Stimulated activated CD4-positive, alpha-beta T cell treated with anti-CD3 and anti-CD28 coated beads, Interleukin-15, amount 100 ng/mL, for 1 hour (primary cell): ENCODE measurements around the gene MRFAP1L1.
"Not testable (repeated sequence)": the region's sequence is repeated elsewhere in the genome, so short reads cannot be mapped to it uniquely, and the experiment has no call there.

Source experiments
- DNase-seq, 2 donors: peaks; one replicate each; pipeline ENCODE4 v3.0.0-alpha.2; 2020; ENCODE audit warnings: low read depth in 1 of 2, low spot score in 1 of 2

The MRFAP1L1 gene

GRCh38 chr4:6689506-6689960 lies 20.1 kb downstream of the MRFAP1L1 start:
- DNase-seq = no peak

DNA sequence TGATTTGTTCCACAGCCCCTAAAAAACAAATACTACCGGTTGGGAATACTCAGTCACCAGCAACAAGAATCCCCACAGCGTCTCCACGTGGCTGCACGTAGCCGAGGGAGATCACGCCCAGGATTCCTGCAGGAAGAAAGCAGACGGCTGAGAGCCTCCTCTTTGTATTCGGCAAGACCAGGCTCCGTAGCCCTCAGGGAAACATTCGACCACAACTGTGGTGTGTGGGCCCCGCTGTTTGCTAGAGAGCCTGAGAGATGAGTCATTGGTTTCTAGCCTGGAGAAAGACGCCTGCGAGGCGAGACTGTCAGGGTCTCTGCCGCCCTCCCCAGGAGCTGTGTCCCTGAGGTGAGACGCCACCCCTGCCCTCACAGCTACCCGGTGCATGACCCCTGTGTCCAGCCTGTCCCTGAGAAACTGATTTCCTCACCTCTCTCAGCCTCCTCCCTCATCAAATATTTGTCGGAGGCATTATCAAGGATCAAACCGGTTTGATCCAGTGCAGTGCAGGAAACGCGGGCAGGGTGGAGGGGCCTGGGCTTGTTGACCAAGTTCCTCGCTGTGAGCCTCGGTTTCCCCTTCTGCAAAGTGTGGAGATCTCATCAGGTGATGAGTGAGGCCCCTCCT lies 20.7 kb downstream of the MRFAP1L1 start:
- DNase-seq = peak; percentile 48 to 49

DNA sequence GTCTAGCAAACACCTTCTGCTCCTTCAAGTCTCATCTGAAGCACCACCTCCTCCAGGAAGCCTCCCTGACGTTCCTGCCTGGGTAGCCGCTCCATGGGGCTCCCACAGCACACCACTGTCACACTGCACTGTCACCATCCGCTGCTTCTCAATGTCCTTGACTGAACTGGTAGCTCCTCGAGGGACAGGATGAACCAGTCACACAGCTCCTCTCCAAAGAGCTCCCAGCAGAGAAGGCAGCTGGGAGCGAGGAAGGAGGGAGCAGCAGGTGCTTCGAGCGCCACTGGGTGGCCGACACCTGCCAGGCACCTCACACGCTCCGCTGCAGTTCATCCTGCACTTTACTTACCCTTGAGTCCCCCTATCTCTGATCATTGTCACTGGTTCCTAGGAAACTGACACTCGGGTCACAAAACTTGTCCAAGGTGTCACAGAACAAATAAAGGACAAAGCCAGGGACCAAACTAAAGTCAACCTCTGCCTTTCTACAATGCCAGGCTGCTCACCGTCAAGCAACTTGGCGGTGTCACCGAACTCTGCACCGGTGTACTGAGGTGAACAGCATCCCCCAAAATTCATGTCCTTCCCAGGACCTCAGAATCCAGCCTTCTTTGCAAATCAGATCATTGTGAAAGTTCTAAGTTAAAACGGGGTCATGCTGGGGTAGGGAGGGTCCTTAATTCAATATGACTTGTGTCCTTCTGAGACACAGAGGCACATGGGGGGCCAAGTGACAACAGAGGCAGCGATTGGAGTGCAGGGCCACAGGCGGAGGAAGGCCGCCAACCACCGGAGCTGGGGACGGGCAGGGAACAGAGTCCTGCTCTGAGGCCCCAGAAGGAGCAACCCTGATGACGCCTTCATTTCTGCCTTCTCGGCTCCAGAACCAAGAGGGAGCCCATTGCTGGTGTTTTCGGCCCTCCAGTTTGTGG lies 21.5 kb downstream of the MRFAP1L1 start:
- no peak for DNase-seq

GRCh38 chr4:6686104-6686787 lies 23.4 kb downstream of the MRFAP1L1 start:
- DNase-seq = no peak

- no peak for DNase-seq
Measured at GRCh38 chr4:6684656-6685055, 25.0 kb downstream of the MRFAP1L1 start.

- no peak for DNase-seq
Measured at GRCh38 chr4:6682862-6683590, 26.6 kb downstream of the MRFAP1L1 start.

DNA sequence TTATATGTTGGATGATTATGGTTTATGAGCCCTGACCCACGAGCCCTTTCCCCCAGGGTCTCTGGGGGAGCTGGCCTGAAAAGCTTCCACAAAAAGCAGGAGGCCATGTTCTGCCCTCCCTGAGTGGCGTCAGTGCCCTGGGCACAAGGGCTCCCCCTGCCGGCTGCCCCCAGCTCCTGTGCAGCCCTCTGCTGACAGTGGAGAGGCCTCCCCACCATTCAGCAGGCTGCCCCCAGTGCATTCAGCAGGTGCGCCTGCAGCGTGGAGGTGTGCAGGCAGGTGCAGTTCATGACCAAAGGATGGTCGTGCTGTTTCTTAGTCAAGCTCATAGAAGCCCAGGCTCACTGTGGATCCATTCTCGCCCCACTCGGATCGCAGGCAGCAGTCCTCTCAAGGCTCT lies 28.5 kb downstream of the MRFAP1L1 start:
- no peak for DNase-seq

DNA sequence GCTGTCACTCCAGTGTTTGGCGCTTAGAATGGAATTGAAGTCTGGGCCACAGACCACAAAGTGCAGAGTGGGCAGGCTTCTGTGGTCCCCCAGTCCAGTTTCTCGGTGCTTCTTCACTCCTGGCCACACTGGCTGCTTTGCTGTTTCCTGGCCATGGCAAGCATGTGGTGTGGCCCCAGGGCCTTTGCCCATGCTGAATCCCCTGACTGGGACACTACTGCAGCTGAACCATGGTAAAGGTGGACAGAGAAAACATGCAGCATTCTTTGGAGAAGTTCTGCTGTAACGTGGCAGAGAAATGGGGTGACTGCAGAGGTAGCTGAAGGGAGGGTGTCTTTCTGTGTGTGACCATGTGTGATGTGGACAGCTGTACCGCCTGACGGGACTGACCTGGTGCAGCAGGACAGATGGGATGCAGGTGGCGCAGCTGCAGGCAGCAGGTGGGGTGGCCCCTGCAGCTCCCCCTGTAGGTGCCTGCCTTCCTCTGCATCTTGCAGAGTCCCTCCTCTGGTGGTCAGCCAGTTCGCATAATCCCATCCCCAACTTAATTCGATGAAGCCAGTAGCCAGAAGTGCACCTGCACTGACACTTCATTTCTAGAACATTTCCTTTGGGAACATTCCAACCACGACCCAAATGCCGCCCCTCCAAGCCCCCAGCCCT lies 29.2 kb downstream of the MRFAP1L1 start:
- no peak for DNase-seq

DNA sequence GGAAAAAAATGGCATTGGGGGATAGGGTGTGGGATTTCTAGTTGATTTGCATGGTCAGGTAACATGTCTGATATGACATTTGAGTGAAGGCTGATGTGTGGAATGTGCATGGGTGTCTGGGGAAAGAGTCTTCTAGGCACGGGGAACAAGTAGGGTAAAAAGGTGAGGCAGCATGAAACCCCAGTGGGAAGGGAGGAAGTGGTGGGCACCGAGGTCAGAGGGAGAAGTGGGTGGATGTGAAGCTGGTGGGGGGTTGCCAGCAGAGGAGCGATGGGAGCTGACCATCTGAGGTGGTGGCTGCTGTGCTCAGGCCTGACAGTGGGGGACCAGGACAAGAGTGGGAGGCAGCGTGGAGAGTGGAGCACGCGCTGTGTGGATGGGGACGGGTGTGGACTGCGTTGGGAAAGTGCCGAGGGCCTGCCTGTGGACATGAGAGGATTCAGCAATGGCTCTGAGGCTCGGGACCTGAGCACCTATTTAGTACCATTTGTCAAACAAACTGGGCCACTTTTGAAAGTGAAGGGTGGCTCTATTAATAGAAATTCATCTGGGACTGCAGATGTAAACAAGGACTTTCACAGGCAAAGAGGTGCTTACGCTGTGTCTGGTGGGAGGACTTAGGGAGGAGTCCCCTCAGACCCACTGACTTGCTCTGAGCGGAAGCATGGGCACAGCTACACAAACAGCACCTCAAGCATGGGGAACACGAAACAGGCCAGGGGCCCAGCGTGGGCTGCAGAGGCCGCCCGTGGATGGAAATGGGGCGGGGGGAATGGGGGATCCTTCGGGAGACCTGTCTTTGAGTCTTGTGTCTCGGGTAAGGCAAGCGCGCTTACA lies 32.7 kb downstream of the MRFAP1L1 start:
- DNase-seq = no peak

DNA sequence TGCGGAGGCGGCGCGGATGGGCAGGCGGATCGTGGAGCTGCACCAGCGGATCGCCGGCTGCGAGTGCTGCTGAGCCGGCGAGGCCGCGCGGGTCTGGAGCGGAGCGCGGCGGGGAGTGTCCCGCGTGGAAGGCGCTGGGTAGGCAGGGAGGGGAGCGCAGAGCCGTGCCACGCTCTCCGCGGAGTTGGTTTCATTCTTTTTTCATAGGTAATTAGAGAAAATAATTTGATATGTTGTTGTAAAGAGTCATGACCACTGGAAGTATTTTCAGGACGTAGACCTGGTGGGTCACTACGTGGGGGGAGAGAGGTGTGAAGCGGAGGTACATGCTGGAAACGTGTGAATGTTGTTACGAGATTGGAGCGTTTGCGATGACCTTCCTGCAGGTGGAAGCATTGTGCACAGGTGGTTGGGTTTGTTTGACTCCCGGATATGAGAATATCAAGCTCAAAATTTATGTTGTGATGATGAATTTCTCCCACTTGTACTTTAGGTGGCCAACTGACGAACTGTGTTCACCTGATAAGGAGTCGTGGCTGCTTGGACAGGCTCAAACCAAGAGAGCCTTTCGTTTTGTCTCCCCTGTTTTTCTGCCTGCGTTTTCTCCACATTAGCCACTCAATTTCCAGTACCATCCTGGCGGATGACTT lies 35.0 kb downstream of the MRFAP1L1 start:
- DNase-seq = peak; percentile 35 to 44

GRCh38 chr4:6673660-6674499 lies 35.8 kb downstream of the MRFAP1L1 start:
- DNase-seq = peak; percentile 88 to 91

GRCh38 chr4:6673191-6673659 lies 36.4 kb downstream of the MRFAP1L1 start:
- not testable (repeated sequence) for DNase-seq

DNA sequence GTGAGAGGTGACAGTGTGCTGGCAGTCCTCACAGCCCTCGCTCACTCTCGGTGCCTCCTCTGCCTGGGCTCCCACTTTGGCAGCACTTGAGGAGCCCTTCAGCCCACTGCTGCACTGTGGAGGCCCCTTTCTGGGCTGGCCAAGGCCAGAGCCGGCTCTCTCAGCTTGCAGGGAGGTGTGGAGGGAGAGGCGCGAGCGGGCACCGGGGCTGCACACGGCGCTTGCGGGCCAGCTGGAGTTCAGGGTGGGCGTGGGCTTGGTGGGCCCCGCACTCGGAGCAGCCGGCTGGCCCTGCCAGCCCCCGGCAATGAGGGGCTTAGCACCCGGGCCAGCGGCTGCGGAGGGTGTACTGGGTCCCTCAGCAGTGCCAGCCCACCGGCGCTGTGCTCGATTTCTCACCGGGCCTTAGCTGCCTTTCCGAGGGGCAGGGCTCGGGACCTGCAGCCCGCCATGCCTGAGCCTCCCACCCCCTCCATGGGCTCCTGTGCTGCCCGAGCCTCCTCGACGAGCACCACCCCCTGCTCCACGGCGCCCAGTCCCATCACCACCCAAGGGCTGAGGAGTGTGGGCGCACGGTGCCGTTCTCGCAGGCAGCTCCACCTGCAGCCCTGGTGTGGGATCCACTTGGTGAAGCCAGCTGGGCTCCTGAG lies 37.0 kb downstream of the MRFAP1L1 start:
- DNase-seq = not testable (repeated sequence)

- DNase-seq = no peak
Measured at GRCh38 chr4:6672131-6672530, 37.5 kb downstream of the MRFAP1L1 start.

DNA sequence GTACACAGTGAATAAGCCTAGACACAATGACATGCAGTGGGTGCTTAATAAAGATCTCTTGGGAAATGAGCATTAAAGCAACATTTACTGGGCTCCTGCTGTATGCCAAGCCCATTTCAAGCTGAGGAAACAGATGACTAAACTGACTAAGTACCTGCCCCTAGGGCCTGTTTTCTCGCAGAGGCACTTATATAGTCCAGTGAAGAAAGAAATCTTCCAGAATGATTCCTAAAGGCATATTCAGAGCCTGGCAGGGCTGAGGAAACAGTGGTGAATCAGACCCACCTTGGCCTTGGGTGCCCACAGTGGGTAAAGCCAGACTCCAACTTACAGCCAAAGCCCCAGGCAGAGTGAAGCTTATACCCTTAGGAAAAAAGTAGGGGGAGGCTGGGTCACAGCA lies 38.0 kb downstream of the MRFAP1L1 start:
- no peak for DNase-seq

DNA sequence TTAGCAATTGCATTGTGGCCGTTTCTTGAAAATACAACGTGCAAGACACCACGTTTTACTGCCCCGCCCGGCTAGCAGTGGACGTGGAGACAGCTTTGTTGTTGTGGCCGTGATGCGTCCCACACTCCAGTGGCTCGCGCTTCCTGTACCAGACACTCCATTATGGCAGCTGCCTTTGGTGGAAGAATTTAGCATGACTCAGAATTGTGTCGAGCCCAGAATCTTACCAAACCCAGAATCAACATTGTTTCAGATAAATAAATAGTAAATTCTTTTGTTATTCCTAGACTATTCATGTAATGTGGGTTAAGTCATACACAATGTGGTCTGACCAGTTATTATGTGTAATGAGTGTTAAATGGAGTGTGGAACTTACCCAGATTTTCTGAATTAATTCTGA lies 41.3 kb downstream of the MRFAP1L1 start:
- no peak for DNase-seq

GRCh38 chr4:6665320-6665654 lies 44.4 kb downstream of the MRFAP1L1 start:
- DNase-seq = no peak
